ENCODE data around the gene MYDGF. TPM values are rescaled to one million over a fixed set of nuclear protein-coding genes. Genes with fewer than 3 reads are reported as not detected.

MYDGF gene
- total and polyA plus RNA-seq, 4 donors = 85.1 to 222 (median 144) TPM

GRCh38 chr19:4713384-4713951 lies 43.3 kb upstream of the MYDGF start:
- peaks cover 33 to 93% (median 73%) of the 10 kb centered on the region in 4 donors for H3K4me1 ChIP-seq (ENCODE audit: control insufficient read depth in 4 of 4, insufficient read depth in 4 of 4, low read length in 3 of 4)

More at GRCh38 chr19:4713384-4713951, 43.3 kb upstream of the MYDGF start:
- WGBS = 52% methylated on average over 32 of the region's 32 CpGs
- peak overlapping the region in 1 of 2 donors; percentile 17 for H3K9ac ChIP-seq (ENCODE audit: low read depth in 1 of 2, low read length in 2 of 2)
- H3K9me3 ChIP-seq (ENCODE audit: control insufficient read depth in 4 of 4, low read length in 3 of 4) = no peaks in the 10 kb centered on the region
- DNase-seq (ENCODE audit: low spot score) = no peak
- no peaks in the 10 kb centered on the region for H3K27me3 ChIP-seq (ENCODE audit: control insufficient read depth in 4 of 4, insufficient read depth in 4 of 4, low read length in 3 of 4)
- peak overlapping the region; percentile 85 to 89 for H3K27ac ChIP-seq (ENCODE audit: low read depth in 1 of 2, low read length in 2 of 2)
- no peak overlapping the region for H3K4me3 ChIP-seq (ENCODE audit: low read depth in 1 of 3, low read length in 3 of 3)
- peaks cover 14 to 22% (median 18%) of the 10 kb centered on the region in 4 donors for H3K36me3 ChIP-seq (ENCODE audit: control insufficient read depth in 4 of 4, insufficient read depth in 3 of 4, low read depth in 1 of 4, low read length in 3 of 4)
- TF ChIP-seq RAD21 (IDR thresholded peaks at IDR 0.05) = no peak
- peak in 1 of 2 donors; percentile 88 for TF ChIP-seq JUND (IDR thresholded peaks at IDR 0.05)
- TF ChIP-seq FOXA2 (IDR thresholded peaks at IDR 0.05) = no peak
- peak in 1 of 2 donors; percentile 70 for TF ChIP-seq HNF4A (conservative IDR thresholded peaks at IDR 0.05)
- TF ChIP-seq HNF4G (IDR thresholded peaks at IDR 0.05) = no peak
- no peak for TF ChIP-seq ATF3 (IDR thresholded peaks at IDR 0.05)
- TF ChIP-seq ZBTB33 (IDR thresholded peaks at IDR 0.05) = no peak
- TF ChIP-seq GABPA (IDR thresholded peaks at IDR 0.05 in 1 of 2, conservative IDR thresholded peaks at IDR 0.05 in 1 of 2) = no peak
- peak in 1 of 2 donors; percentile 85 for TF ChIP-seq EGR1 (IDR thresholded peaks at IDR 0.05; ENCODE audit: low read depth in 2 of 2)
- no peak for TF ChIP-seq FOXA1 (IDR thresholded peaks at IDR 0.05)
- TF ChIP-seq MAX (IDR thresholded peaks at IDR 0.05) = peak; percentile 60
- no peak for TF ChIP-seq SP1 (IDR thresholded peaks at IDR 0.05)
- TF ChIP-seq YY1 (IDR thresholded peaks at IDR 0.05) = no peak
- TF ChIP-seq CTCF (IDR thresholded peaks at IDR 0.05; ENCODE audit: low read depth, low read length, missing input control) = no peak
- peak; percentile 13 for TF ChIP-seq REST (IDR thresholded peaks at IDR 0.05)
- TF ChIP-seq TAF1 (conservative IDR thresholded peaks at IDR 0.05) = no peak
- no peak for TF ChIP-seq NR2F2 (IDR thresholded peaks at IDR 0.05)
- peak in 1 of 2 donors; percentile 79 for TF ChIP-seq RXRA (IDR thresholded peaks at IDR 0.05)

Measured in liver (tissue), 9 donors.